SK-N-SH treated with all-trans-retinoic acid at 6 μM for 48 hours (cell line): Measurements from ENCODE around the gene CD22.

Source experiments
- BACH2 ChIP-seq: fragments of 250-450 bp; sonication (Bioruptor Pico); IDR thresholded peaks from 2 replicates; pipeline ENCODE4 v1.9.0; 2021; ENCODE audit warnings: mild to moderate bottlenecking, borderline replicate concordance
- PPARA ChIP-seq: fragments of 250-450 bp; sonication (Bioruptor Pico); IDR thresholded peaks from 2 replicates; pipeline ENCODE4 v1.5.0; 2020; ENCODE audit warnings: mild to moderate bottlenecking, borderline replicate concordance
- TCF4 ChIP-seq: fragments of 250-450 bp; sonication (Bioruptor Pico); IDR thresholded peaks from 2 replicates; pipeline ENCODE4 v1.8.0; 2021; ENCODE audit warnings: mild to moderate bottlenecking, moderate library complexity, borderline replicate concordance
- ZC3H10 ChIP-seq: fragments of 250-450 bp; sonication (Bioruptor Pico); IDR thresholded peaks from 2 replicates; pipeline ENCODE4 v1.5.1; 2021; ENCODE audit warnings: mild to moderate bottlenecking, moderate library complexity
- ZFP30 ChIP-seq: fragments of 450-650 bp; formaldehyde crosslinking; IDR thresholded peaks from 2 replicates; pipeline ENCODE4 v1.5.0; 2022; ENCODE audit warnings: mild to moderate bottlenecking, moderate library complexity
- ZNF565 ChIP-seq: fragments of 450-650 bp; formaldehyde crosslinking; conservative IDR thresholded peaks from 2 replicates; pipeline ENCODE4 v1.5.0; 2020; ENCODE audit warnings: low read depth, mild to moderate bottlenecking, moderate library complexity

- no peak for TF ChIP-seq ZC3H10
- TF ChIP-seq PPARA (CRISPR knock-in tag), result no peak
- no peak for TF ChIP-seq BACH2
- no peak for TF ChIP-seq ZNF565 (CRISPR knock-in tag)
- no peak for TF ChIP-seq ZFP30 (CRISPR knock-in tag)
- no peak for TF ChIP-seq TCF4 (CRISPR knock-in tag)
Observed at GRCh38 chr19:35378356-35378755, 49.4 kb downstream of the CD22 start.
